Ishikawa (cell line): ENCODE data around the gene KISS1R.

Experiments used
- CEBPB ChIP-seq: IDR thresholded peaks from 2 replicates; pipeline ENCODE4 v1.6.1; 2012
- CREB1 ChIP-seq: IDR thresholded peaks from 2 replicates; pipeline ENCODE4 v1.6.1; 2012; ENCODE audit warnings: low read depth
- EGR1 ChIP-seq: IDR thresholded peaks from 2 replicates; pipeline ENCODE4 v1.6.1; 2012
- EP300 ChIP-seq: IDR thresholded peaks from 2 replicates; pipeline ENCODE4 v1.6.1; 2012; ENCODE audit warnings: borderline replicate concordance
- FOXM1 ChIP-seq: IDR thresholded peaks from 2 replicates; pipeline ENCODE4 v1.6.1; 2012; ENCODE audit warnings: low read depth, borderline replicate concordance
- NFIC ChIP-seq: IDR thresholded peaks from 2 replicates; pipeline ENCODE4 v1.6.1; 2012
- RAD21 ChIP-seq: IDR thresholded peaks from 2 replicates; pipeline ENCODE4 v1.6.1; 2012; ENCODE audit warnings: low read depth
- TAF1 ChIP-seq: IDR thresholded peaks from 2 replicates; pipeline ENCODE4 v1.6.1; 2012; ENCODE audit warnings: low read depth, mild to moderate bottlenecking
- TCF12 ChIP-seq: IDR thresholded peaks from 2 replicates; pipeline ENCODE4 v1.6.1; 2012; ENCODE audit warnings: low read depth
- TEAD4 ChIP-seq: IDR thresholded peaks from 2 replicates; pipeline ENCODE4 v1.6.1; 2012
- YY1 ChIP-seq: IDR thresholded peaks from 2 replicates; pipeline ENCODE4 v1.6.1; 2012; ENCODE audit warnings: low read depth
- ZBTB7A ChIP-seq: IDR thresholded peaks from 2 replicates; pipeline ENCODE4 v1.6.1; 2012; ENCODE audit warnings: low read depth
- TF ChIP-seq, protein P1 (sequence below): IDR thresholded peaks from 2 replicates; pipeline ENCODE4 v1.6.1; 2012; ENCODE audit warnings: low read depth, mild to moderate bottlenecking
- TF ChIP-seq, protein P2 (sequence below): IDR thresholded peaks from 2 replicates; pipeline ENCODE4 v1.6.1; 2012
- TF ChIP-seq, protein P3 (sequence below): IDR thresholded peaks from 2 replicates; pipeline ENCODE4 v1.6.1; 2012

Gene KISS1R

GRCh38 chr19:927351-927779 is 10.2 kb downstream of the KISS1R start:
- TF ChIP-seq TCF12 = no peak
- 0 out of 2 replicates have a peak, but pooled peaks have one; percentile 60 for TF ChIP-seq ZBTB7A
- TF ChIP-seq, protein P1, sequence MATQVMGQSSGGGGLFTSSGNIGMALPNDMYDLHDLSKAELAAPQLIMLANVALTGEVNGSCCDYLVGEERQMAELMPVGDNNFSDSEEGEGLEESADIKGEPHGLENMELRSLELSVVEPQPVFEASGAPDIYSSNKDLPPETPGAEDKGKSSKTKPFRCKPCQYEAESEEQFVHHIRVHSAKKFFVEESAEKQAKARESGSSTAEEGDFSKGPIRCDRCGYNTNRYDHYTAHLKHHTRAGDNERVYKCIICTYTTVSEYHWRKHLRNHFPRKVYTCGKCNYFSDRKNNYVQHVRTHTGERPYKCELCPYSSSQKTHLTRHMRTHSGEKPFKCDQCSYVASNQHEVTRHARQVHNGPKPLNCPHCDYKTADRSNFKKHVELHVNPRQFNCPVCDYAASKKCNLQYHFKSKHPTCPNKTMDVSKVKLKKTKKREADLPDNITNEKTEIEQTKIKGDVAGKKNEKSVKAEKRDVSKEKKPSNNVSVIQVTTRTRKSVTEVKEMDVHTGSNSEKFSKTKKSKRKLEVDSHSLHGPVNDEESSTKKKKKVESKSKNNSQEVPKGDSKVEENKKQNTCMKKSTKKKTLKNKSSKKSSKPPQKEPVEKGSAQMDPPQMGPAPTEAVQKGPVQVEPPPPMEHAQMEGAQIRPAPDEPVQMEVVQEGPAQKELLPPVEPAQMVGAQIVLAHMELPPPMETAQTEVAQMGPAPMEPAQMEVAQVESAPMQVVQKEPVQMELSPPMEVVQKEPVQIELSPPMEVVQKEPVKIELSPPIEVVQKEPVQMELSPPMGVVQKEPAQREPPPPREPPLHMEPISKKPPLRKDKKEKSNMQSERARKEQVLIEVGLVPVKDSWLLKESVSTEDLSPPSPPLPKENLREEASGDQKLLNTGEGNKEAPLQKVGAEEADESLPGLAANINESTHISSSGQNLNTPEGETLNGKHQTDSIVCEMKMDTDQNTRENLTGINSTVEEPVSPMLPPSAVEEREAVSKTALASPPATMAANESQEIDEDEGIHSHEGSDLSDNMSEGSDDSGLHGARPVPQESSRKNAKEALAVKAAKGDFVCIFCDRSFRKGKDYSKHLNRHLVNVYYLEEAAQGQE = no peak

GRCh38 chr19:927780-928401 is 10.8 kb downstream of the KISS1R start:
- TF ChIP-seq CEBPB (no peak), TEAD4 (no peak), TCF12 (no peak), NFIC (no peak), EP300 (no peak), CREB1 (no peak), FOXM1 (no peak), TAF1 (no peak), YY1 (no peak), EGR1 (no peak), RAD21 (no peak), ZBTB7A (no peak)
- TF ChIP-seq, protein P1 = no peak
- TF ChIP-seq, protein P2, sequence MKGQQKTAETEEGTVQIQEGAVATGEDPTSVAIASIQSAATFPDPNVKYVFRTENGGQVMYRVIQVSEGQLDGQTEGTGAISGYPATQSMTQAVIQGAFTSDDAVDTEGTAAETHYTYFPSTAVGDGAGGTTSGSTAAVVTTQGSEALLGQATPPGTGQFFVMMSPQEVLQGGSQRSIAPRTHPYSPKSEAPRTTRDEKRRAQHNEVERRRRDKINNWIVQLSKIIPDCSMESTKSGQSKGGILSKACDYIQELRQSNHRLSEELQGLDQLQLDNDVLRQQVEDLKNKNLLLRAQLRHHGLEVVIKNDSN = no peak
- TF ChIP-seq, protein P3, sequence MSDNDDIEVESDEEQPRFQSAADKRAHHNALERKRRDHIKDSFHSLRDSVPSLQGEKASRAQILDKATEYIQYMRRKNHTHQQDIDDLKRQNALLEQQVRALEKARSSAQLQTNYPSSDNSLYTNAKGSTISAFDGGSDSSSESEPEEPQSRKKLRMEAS = no peak

- TF ChIP-seq EP300 (no peak), TAF1 (no peak), CEBPB (peak; percentile 92), RAD21 (no peak), YY1 (no peak), NFIC (no peak), ZBTB7A (peak; percentile 54), FOXM1 (no peak), CREB1 (no peak), EGR1 (no peak), TEAD4 (no peak)
- TF ChIP-seq, protein P2 = peak; percentile 64
- TF ChIP-seq, protein P1 = no peak
- TF ChIP-seq, protein P3 = no peak
Measured at GRCh38 chr19:928471-929202, 11.5 kb downstream of the KISS1R start.

DNA sequence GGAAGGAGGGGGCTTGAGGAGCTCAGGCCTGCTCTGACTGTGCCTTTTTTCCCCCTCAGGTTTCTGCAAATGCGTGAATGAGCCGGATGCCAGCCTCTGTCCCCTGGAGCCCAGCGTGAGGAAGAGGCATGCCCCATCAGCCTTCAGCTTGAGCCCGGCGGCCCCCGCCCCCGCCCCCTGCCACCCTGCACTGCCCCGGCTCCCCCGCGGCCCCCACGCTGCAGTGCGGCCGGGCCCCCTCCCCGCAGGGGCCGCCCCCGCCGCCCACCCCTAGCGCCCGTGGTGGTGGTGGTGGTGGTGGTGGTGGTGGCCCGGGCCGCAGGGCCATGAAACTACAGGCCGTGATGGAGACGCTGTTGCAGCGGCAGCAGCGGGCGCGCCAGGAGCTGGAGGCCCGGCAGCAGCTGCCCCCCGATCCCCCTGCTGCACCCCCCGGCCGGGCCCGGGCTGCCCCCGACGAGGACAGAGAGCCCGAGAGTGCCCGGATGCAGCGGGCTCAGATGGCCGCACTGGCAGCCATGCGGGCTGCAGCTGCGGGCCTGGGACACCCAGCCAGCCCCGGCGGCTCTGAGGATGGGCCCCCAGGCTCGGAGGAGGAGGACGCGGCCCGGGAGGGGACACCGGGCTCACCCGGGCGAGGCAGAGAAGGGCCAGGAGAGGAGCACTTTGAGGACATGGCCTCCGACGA is 12.2 kb downstream of the KISS1R start:
- TF ChIP-seq NFIC (no peak), TEAD4 (no peak), CREB1 (no peak), FOXM1 (no peak), CEBPB (no peak), TAF1 (no peak), EP300 (no peak), EGR1 (no peak), YY1 (no peak), TCF12 (no peak), ZBTB7A (no peak), RAD21 (no peak)
- TF ChIP-seq, protein P1 = no peak
- TF ChIP-seq, protein P3 = no peak
- TF ChIP-seq, protein P2 = no peak
